Esophagus squamous epithelium (tissue), 4 donors: ENCODE measurements around the gene NHLRC2.

Experiments
- POLR2A ChIP-seq, 4 donors: fragments of 450-650 bp; IDR thresholded peaks; one replicate each; pipeline ENCODE4 v1.6.1; 2017; ENCODE audit warnings: antibody characterized with exemption in 4 of 4, mild to moderate bottlenecking in 4 of 4, moderate library complexity in 3 of 4
- TF ChIP-seq, protein P1 (sequence below), 6 experiments: fragments of 450-650 bp in 4 of 6; fragments of 200-600 bp in 2 of 6; sonication (generic) in 2 of 6; IDR thresholded peaks; one replicate each; pipeline ENCODE4 v1.5.1; 2016 to 2019; ENCODE audit warnings: antibody characterized with exemption in 6 of 6, mild to moderate bottlenecking in 4 of 6, moderate library complexity in 4 of 6

DNA sequence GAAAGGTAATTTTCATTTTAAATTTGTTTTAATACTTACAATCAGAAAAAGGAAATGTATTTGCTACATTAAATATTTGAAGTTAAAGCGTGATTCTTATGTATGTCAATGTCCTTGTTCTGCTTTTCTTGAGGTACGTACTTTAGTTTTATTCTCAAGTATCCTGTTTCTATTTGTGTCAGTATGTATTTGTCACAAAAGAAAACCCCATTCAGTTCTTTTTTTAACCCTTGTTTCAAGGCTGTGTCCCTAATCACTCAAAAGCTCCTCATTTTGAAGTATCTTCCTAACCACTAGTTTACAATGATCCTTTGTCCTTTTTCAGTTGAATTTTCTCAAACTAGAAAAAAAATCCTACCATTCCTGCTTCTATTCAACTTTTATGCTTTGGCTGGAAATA, 25.2 kb downstream of the NHLRC2 start:
- TF ChIP-seq, protein P1, sequence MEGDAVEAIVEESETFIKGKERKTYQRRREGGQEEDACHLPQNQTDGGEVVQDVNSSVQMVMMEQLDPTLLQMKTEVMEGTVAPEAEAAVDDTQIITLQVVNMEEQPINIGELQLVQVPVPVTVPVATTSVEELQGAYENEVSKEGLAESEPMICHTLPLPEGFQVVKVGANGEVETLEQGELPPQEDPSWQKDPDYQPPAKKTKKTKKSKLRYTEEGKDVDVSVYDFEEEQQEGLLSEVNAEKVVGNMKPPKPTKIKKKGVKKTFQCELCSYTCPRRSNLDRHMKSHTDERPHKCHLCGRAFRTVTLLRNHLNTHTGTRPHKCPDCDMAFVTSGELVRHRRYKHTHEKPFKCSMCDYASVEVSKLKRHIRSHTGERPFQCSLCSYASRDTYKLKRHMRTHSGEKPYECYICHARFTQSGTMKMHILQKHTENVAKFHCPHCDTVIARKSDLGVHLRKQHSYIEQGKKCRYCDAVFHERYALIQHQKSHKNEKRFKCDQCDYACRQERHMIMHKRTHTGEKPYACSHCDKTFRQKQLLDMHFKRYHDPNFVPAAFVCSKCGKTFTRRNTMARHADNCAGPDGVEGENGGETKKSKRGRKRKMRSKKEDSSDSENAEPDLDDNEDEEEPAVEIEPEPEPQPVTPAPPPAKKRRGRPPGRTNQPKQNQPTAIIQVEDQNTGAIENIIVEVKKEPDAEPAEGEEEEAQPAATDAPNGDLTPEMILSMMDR (IDR thresholded peaks at IDR 0.05): no peak
- no peak for TF ChIP-seq POLR2A (IDR thresholded peaks at IDR 0.05)
